HG03045 (cell line): ENCODE results near the gene PROP1.
"Not testable (repeated sequence)": the region's sequence is repeated elsewhere in the genome, so short reads cannot be mapped to it uniquely, and the experiment has no call there.

Experiments
- ATAC-seq: cut with Tn5 transposase; IDR thresholded peaks from one replicate; pipeline ENCODE4 v1.9.1; 2021; ENCODE audit warnings: mild to moderate bottlenecking, moderate library complexity; ENCODE audit not compliant: unreplicated experiment

The PROP1 gene

GRCh38 chr5:177947912-177948311 is 48.1 kb downstream of the PROP1 start:
- not testable (repeated sequence) for ATAC-seq

GRCh38 chr5:177945601-177946283 is 50.3 kb downstream of the PROP1 start:
- not testable (repeated sequence) for ATAC-seq

GRCh38 chr5:177945145-177945544 is 50.9 kb downstream of the PROP1 start:
- not testable (repeated sequence) for ATAC-seq

- ATAC-seq: not testable (repeated sequence)
These were observed 52.0 kb downstream of the PROP1 start for GRCh38 chr5:177943805-177944736.

GRCh38 chr5:177942896-177943295 is 53.1 kb downstream of the PROP1 start:
- not testable (repeated sequence) for ATAC-seq
